HepG2 (cell line): ENCODE results near the gene CDC25C. TPM values are rescaled to one million over a fixed set of nuclear protein-coding genes. Genes with fewer than 3 reads are reported as not detected.

Source experiments
- ATAC-seq: fragments of 200-7000 bp; cut with Tn5 transposase; 3 replicates; pipeline ENCODE4 v1.9.1; 2020; ENCODE audit warnings: mild to moderate bottlenecking, moderate library complexity
- BruUV-seq: library from RNA; stranded (reverse); fragments of 400-500 nt; replicated peaks from 2 replicates; lab custom pipeline; 2021; lab: Mats Ljungman, UMichigan
- CTCF ChIA-PET: fragments of 300-600 bp; formaldehyde crosslinking; extraction: SDS; loops from one replicate; lab custom pipeline; 2021; ENCODE audit warnings: low total read pairs, inconsistent platforms, low intra/inter-chr PET ratio; lab: Yijun Ruan, JAX
- POLR2A ChIA-PET: fragments of 350-600 bp; sonication (Branson Sonifier 250); formaldehyde crosslinking; loops from one replicate; lab custom pipeline; 2020; ENCODE audit warnings: antibody characterized with exemption, inconsistent platforms; lab: Yijun Ruan, JAX
- DNase-seq: peaks from one replicate; pipeline ENCODE4 v3.0.0-alpha.2; 2015; ENCODE audit warnings: low spot score
- FAIRE-seq: peaks from 3 replicates; lab custom pipeline; 2011; peaks lifted over from hg19 to GRCh38; lab: Jason Lieb, UNC
- H2AFZ ChIP-seq: one replicate; pipeline ENCODE4 v1.6.1; 2011; ENCODE audit warnings: low read length, inconsistent platforms
- H3K27ac ChIP-seq: fragments of 300-600 bp; 3 replicates; pipeline ENCODE4 v1.8.0; 2011; ENCODE audit warnings: mixed run types, mild to moderate bottlenecking, mixed read lengths, low read length, inconsistent platforms; ENCODE audit not compliant: insufficient read depth; ENCODE audit errors: extremely low read length
- H3K27me3 ChIP-seq, 2 experiments: fragments of 200-600 bp in 1 of 2; 2 replicates in 1 of 2; 3 replicates in 1 of 2; pipeline versions ENCODE4 v1.6.0 to v1.8.0; 2011; ENCODE audit warnings: low read length in 2 of 2, mild to moderate bottlenecking in 2 of 2, moderate library complexity in 2 of 2, inconsistent platforms in 1 of 2; ENCODE audit not compliant: insufficient read depth in 2 of 2, control insufficient read depth in 1 of 2
- H3K36me3 ChIP-seq, 2 experiments: fragments of 200-600 bp in 1 of 2; replicated peaks in 1 of 2; 2 replicates in 1 of 2; 3 replicates in 1 of 2; pipeline versions ENCODE4 v1.5.1 to v1.8.0; 2011; ENCODE audit warnings: low read length in 2 of 2, inconsistent platforms in 1 of 2; ENCODE audit not compliant: insufficient read depth in 2 of 2, control insufficient read depth in 1 of 2
- H3K4me1 ChIP-seq: 2 replicates; pipeline ENCODE4 v1.5.1; 2012; ENCODE audit warnings: low read length, inconsistent platforms; ENCODE audit not compliant: insufficient read depth
- H3K4me2 ChIP-seq: 2 replicates; pipeline ENCODE4 v1.6.0; 2011; ENCODE audit warnings: low read depth, low read length, inconsistent platforms
- H3K4me3 ChIP-seq, 3 experiments: fragments of 200-600 bp in 1 of 3; sonication (generic), shearing (Covaris generic) in 1 of 3; replicated peaks in 1 of 3; 2 replicates each; pipeline ENCODE4 v1.5.1; 2011 to 2016; ENCODE audit warnings: low read length in 3 of 3, inconsistent platforms in 2 of 3, low read depth in 2 of 3, mild to moderate bottlenecking in 2 of 3, control low read depth in 1 of 3, mixed read lengths in 1 of 3; ENCODE audit not compliant: insufficient read depth in 1 of 3
- H3K79me2 ChIP-seq: one replicate; pipeline ENCODE4 v1.6.1; 2011; ENCODE audit warnings: low read length, inconsistent platforms; ENCODE audit not compliant: insufficient read depth
- H3K9ac ChIP-seq: 2 replicates; pipeline ENCODE4 v1.6.0; 2011; ENCODE audit warnings: mild to moderate bottlenecking, low read depth, low read length, inconsistent platforms; ENCODE audit not compliant: insufficient read depth
- H3K9me3 ChIP-seq: 2 replicates; pipeline ENCODE4 v1.5.1; 2012; ENCODE audit warnings: mild to moderate bottlenecking, low read length
- H4K20me1 ChIP-seq: 2 replicates; pipeline ENCODE4 v1.6.0; 2011; ENCODE audit warnings: inconsistent platforms, mild to moderate bottlenecking, low read length, moderate library complexity; ENCODE audit not compliant: insufficient read depth
- CAMTA2 ChIP-seq: sonication (generic); formaldehyde crosslinking; IDR thresholded peaks from 2 replicates; pipeline ENCODE4 v1.4.0; 2020; ENCODE audit warnings: mild to moderate bottlenecking, missing genetic modification reagents, borderline replicate concordance
- DR1 ChIP-seq: sonication (generic); formaldehyde crosslinking; IDR thresholded peaks from 2 replicates; pipeline ENCODE4 v1.8.0; 2021; ENCODE audit warnings: mild to moderate bottlenecking, missing genetic modification reagents, inconsistent platforms
- ESRRA ChIP-seq: sonication (generic); formaldehyde crosslinking; IDR thresholded peaks from 2 replicates; pipeline ENCODE4 v1.5.1; 2020; ENCODE audit warnings: mild to moderate bottlenecking, low read depth, missing genetic modification reagents
- ETV5 ChIP-seq: IDR thresholded peaks from 2 replicates; pipeline ENCODE4 v1.6.1; 2018; ENCODE audit warnings: missing biosample characterization, missing genetic modification reagents, inconsistent platforms, borderline replicate concordance
- MIER3 ChIP-seq: IDR thresholded peaks from 2 replicates; pipeline ENCODE4 v1.6.1; 2016; ENCODE audit warnings: missing compliant biosample characterization, borderline replicate concordance
- NFIC ChIP-seq: IDR thresholded peaks from 2 replicates; pipeline ENCODE4 v1.6.1; 2012; ENCODE audit warnings: mild to moderate bottlenecking, low read length, inconsistent platforms
- ONECUT2 ChIP-seq: sonication (generic); formaldehyde crosslinking; IDR thresholded peaks from 2 replicates; pipeline ENCODE4 v1.4.0; 2020; ENCODE audit warnings: missing genetic modification reagents
- PRDM10 ChIP-seq: sonication (generic); formaldehyde crosslinking; IDR thresholded peaks from 2 replicates; pipeline ENCODE4 v1.4.0; 2020; ENCODE audit warnings: low read depth, missing genetic modification reagents
- SKI ChIP-seq: fragments of 450-650 bp; IDR thresholded peaks from one replicate; pipeline ENCODE4 v1.6.1; 2018; ENCODE audit warnings: mild to moderate bottlenecking; ENCODE audit not compliant: partially characterized antibody
- ZFP90 ChIP-seq: sonication (generic); formaldehyde crosslinking; IDR thresholded peaks from 2 replicates; pipeline ENCODE4 v1.8.0; 2022; ENCODE audit warnings: missing genetic modification reagents, mild to moderate bottlenecking, inconsistent platforms, borderline replicate concordance
- ZFX ChIP-seq: sonication (generic); formaldehyde crosslinking; IDR thresholded peaks from 2 replicates; pipeline ENCODE4 v1.4.0; 2020; ENCODE audit warnings: mild to moderate bottlenecking, low read depth, missing genetic modification reagents, moderate library complexity
- ZFY ChIP-seq: sonication (generic); formaldehyde crosslinking; IDR thresholded peaks from 2 replicates; pipeline ENCODE4 v1.4.0; 2020; ENCODE audit warnings: missing genetic modification reagents
- WGBS: methylation state at CpG from one replicate; pipeline ENCODE4 v1.1.6; 2017; ENCODE audit warnings: low lambda C conversion rate; 5-methylcytosine and 5-hydroxymethylcytosine counted together
- in situ Hi-C: cut with HindIII; loops from 2 replicates; pipeline ENCODE4 v1.10.0; 2017; ENCODE audit warnings: low pct_unique_long_range_greater_than_20kb; ENCODE audit not compliant: extremely low pct_ligation_motif_present
- intact Hi-C: fragments of 100-400 bp; cut with micrococcal nuclease; formaldehyde crosslinking; loops from one replicate; pipeline ENCODE4 v1.10.0; 2022; ENCODE audit not compliant: unreplicated experiment
- polyA plus RNA-seq, 8 experiments: library from polyadenylated mRNA; depleted of rRNA in 3 of 8; stranded (reverse) in 7 of 8; unstranded in 1 of 8; fragments of >200 nt; fragmentation: Illumina TruSeq in 4 of 8; extraction: Trizol in 4 of 8; gene quantifications; 2 replicates each; pipeline versions ENCODE4 v1.2.1 to v1.2.3, GENCODE V29; 2011 to 2016; ENCODE audit warnings: low read depth in 4 of 8, missing spikeins in 1 of 8, mixed read lengths in 1 of 8; ENCODE audit not compliant: insufficient read depth in 1 of 8
- total RNA-seq, 5 experiments: library from RNA; depleted of rRNA; stranded (reverse); fragments of >200 nt; fragmentation: Illumina TruSeq; extraction: Trizol; gene quantifications; 2 replicates each; pipeline ENCODE4 v1.2.3, GENCODE V29; 2016; ENCODE audit warnings: low read depth in 1 of 5

Gene CDC25C
- total and polyA plus RNA-seq, 2 of the 13 experiments (the other 11 are each of a cell fraction or from before 2014, with no cell fraction given) = 17.7 to 27.6 TPM

- H3K27ac ChIP-seq = peak overlapping the region; percentile 99
Measured at GRCh38 chr5:138339091-138339456, 7.5 kb upstream of the CDC25C start.

More at GRCh38 chr5:138339091-138339456, 7.5 kb upstream of the CDC25C start:
- Histone ChIP-seq H4K20me1 (peaks cover 4% of the 10 kb centered on the region; the same call in 1 of the 2 replicates), H3K4me2 (peak overlapping the region; percentile 97), H3K4me1 (peaks cover 46% of the 10 kb centered on the region), H3K79me2 (peaks cover 34% of the 10 kb centered on the region), H3K9me3 (no peaks in the 10 kb centered on the region), H3K27me3 (no peaks in the 10 kb centered on the region; a peak in 1 of 5 replicates), H3K36me3 (peaks cover 0 to 14% of the 10 kb centered on the region in 2 experiments; a peak in 3 of 5 replicates), H2AFZ (no peak overlapping the region), H3K9ac (peak overlapping the region; percentile 99), H3K4me3 (peak overlapping the region; percentile 73 to 80 (median 78))
- intact Hi-C loops (loop anchor here (2.0 to 10.0 kb wide), 2 partner anchors 14 to 206 kb away; partner anchors contain the start of genes ETF1 and KDM3B), in situ Hi-C loops (no loop called here)
- ATAC-seq = no peak; the same call in 2 of the 3 replicates
- FAIRE-seq = peak; percentile 39
- ChIA-PET POLR2A (interaction anchor here (0.8 to 6.4 kb wide), 2 partner anchors 14 to 126 kb away, joined by 3 to 111 read pairs; partner anchors contain the start of genes CDC23 and KDM3B), CTCF (interaction anchor here (2.6 kb wide), 1 partner anchor 14 kb away, joined by 14 read pairs; the partner anchor contains the start of gene KDM3B)
- no peak for DNase-seq
- BruUV-seq = TSS peak; percentile 64
- TF ChIP-seq PRDM10 (0 out of 2 replicates have a peak, but pooled peaks have one; percentile 25), ZFP90 (CRISPR knock-in tag) (no peak), MIER3 (CRISPR knock-in tag) (no peak), ESRRA (CRISPR knock-in tag) (no peak), ZFY (CRISPR knock-in tag) (peak; percentile 27; the same call in 1 of the 2 replicates), CAMTA2 (CRISPR knock-in tag) (no peak), ETV5 (0 out of 2 replicates have a peak, but pooled peaks have one; percentile 15), NFIC (no peak), ONECUT2 (CRISPR knock-in tag) (no peak), DR1 (CRISPR knock-in tag) (no peak), ZFX (peak; percentile 35; the same call in 1 of the 2 replicates), SKI (no peak)
- WGBS = 12% methylated on average over 7 of the region's 7 CpGs
